Endothelial cell of umbilical vein (primary cell): ENCODE measurements around the gene HSD17B2. TPM values are rescaled to one million over a fixed set of nuclear protein-coding genes. Genes with fewer than 3 reads are reported as not detected.

ENCODE experiments used
- BruUV-seq: library from RNA; stranded (reverse); fragments of 400-500 nt; replicated peaks from 2 replicates; lab custom pipeline; 2021; lab: Mats Ljungman, UMichigan
- CTCF ChIA-PET: fragments of 300-600, 350-600 bp; sonication (Branson Sonifier 250); formaldehyde crosslinking; loops from one replicate; lab custom pipeline; 2021; ENCODE audit warnings: antibody characterized with exemption, inconsistent platforms; lab: Charles Lee
- POLR2A ChIA-PET: fragments of 300-600, 350-600 bp; sonication (Branson Sonifier 250); formaldehyde crosslinking; loops from one replicate; lab custom pipeline; 2021; ENCODE audit warnings: antibody characterized with exemption, inconsistent platforms; lab: Charles Lee
- DNase-seq: peaks from one replicate; pipeline ENCODE4 v3.0.0-alpha.2; 2011; ENCODE audit warnings: low read depth, low spot score
- FAIRE-seq: peaks from 2 replicates; lab custom pipeline; 2011; peaks lifted over from hg19 to GRCh38; lab: Jason Lieb, UNC
- H2AFZ ChIP-seq: 2 replicates; pipeline ENCODE4 v1.6.0; 2012; ENCODE audit warnings: low read depth, low read length, control low read depth, inconsistent platforms
- H3K27ac ChIP-seq: 2 replicates; pipeline ENCODE4 v1.5.1; 2011; ENCODE audit warnings: low read depth, mild to moderate bottlenecking, control low read depth, low read length, moderate library complexity; ENCODE audit not compliant: insufficient read depth
- H3K27me3 ChIP-seq, 2 experiments: 2 replicates each; pipeline versions ENCODE4 v1.6.0 to v1.6.1; 2011; ENCODE audit warnings: low read length in 2 of 2, mixed read lengths in 1 of 2; ENCODE audit not compliant: control insufficient read depth in 2 of 2, insufficient read depth in 2 of 2
- H3K36me3 ChIP-seq, 2 experiments: 2 replicates in 1 of 2; 3 replicates in 1 of 2; pipeline ENCODE4 v1.5.1; 2011; ENCODE audit warnings: low read length in 2 of 2, mild to moderate bottlenecking in 1 of 2, moderate library complexity in 1 of 2; ENCODE audit not compliant: control insufficient read depth in 2 of 2, insufficient read depth in 2 of 2; ENCODE audit errors: extremely low read depth in 1 of 2
- H3K4me1 ChIP-seq: 3 replicates; pipeline ENCODE4 v1.5.1; 2011; ENCODE audit warnings: mild to moderate bottlenecking, low read length; ENCODE audit not compliant: control insufficient read depth, insufficient read depth; ENCODE audit errors: extremely low read depth
- H3K4me2 ChIP-seq: 2 replicates; pipeline ENCODE4 v1.6.1; 2011; ENCODE audit warnings: low read length, control low read depth, mixed read lengths; ENCODE audit not compliant: insufficient read depth
- H3K4me3 ChIP-seq, 3 experiments: fragments of 200-600 bp in 1 of 3; sonication (generic), shearing (Covaris generic) in 1 of 3; replicated peaks in 1 of 3; 2 replicates each; pipeline ENCODE4 v1.5.1; 2011 to 2016; ENCODE audit warnings: control low read depth in 3 of 3, low read length in 3 of 3, mild to moderate bottlenecking in 2 of 3, inconsistent platforms in 1 of 3, low read depth in 1 of 3, moderate library complexity in 1 of 3; ENCODE audit not compliant: insufficient read depth in 1 of 3
- H3K79me2 ChIP-seq: 2 replicates; pipeline ENCODE4 v1.6.0; 2012; ENCODE audit warnings: low read length, inconsistent platforms; ENCODE audit not compliant: control insufficient read depth, insufficient read depth
- H3K9ac ChIP-seq: replicated peaks from 2 replicates; pipeline ENCODE3; 2011; ENCODE audit warnings: low read length, control low read depth; ENCODE audit not compliant: insufficient read depth; ENCODE audit errors: extremely low read depth
- H3K9me1 ChIP-seq: replicated peaks from 3 replicates; pipeline ENCODE4 v1.6.0; 2011; ENCODE audit warnings: mild to moderate bottlenecking, low read length; ENCODE audit not compliant: control insufficient read depth, insufficient read depth; ENCODE audit errors: extremely low read depth
- H3K9me3 ChIP-seq: replicated peaks from 2 replicates; pipeline ENCODE4 v1.5.1; 2012; ENCODE audit warnings: low read length, inconsistent platforms; ENCODE audit not compliant: control insufficient read depth, insufficient read depth
- H4K20me1 ChIP-seq: replicated peaks from 2 replicates; pipeline ENCODE3; 2011; ENCODE audit warnings: mild to moderate bottlenecking, low read length; ENCODE audit not compliant: control insufficient read depth, insufficient read depth; ENCODE audit errors: extremely low read depth
- CTCF ChIP-seq, 2 donors: IDR thresholded peaks; 1 replicate in 1 of 2; 2 replicates in 1 of 2; pipeline ENCODE4 v1.5.1; 2011; ENCODE audit warnings: low read length in 2 of 2, mild to moderate bottlenecking in 2 of 2, moderate library complexity in 2 of 2, control low read depth in 1 of 2, inconsistent platforms in 1 of 2, low read depth in 1 of 2; ENCODE audit not compliant: insufficient read depth in 1 of 2; ENCODE audit errors: extremely low read depth in 1 of 2
- EZH2 ChIP-seq: IDR thresholded peaks from 2 replicates; pipeline ENCODE4 v1.6.1; 2012; ENCODE audit warnings: borderline replicate concordance, low read depth, mild to moderate bottlenecking, moderate library complexity, low read length, inconsistent platforms; ENCODE audit not compliant: severe bottlenecking
- FOS ChIP-seq: IDR thresholded peaks from 2 replicates; pipeline ENCODE4 v1.6.1; 2011; ENCODE audit warnings: mild to moderate bottlenecking, low read length, moderate library complexity, borderline replicate concordance; ENCODE audit not compliant: insufficient read depth
- JUN ChIP-seq: IDR thresholded peaks from 2 replicates; pipeline ENCODE4 v1.6.1; 2011; ENCODE audit warnings: borderline replicate concordance, low read depth; ENCODE audit not compliant: insufficient read length, insufficient read depth
- MAX ChIP-seq: IDR thresholded peaks from 2 replicates; pipeline ENCODE4 v1.6.1; 2011; ENCODE audit not compliant: insufficient read depth, insufficient read length
- POLR2A ChIP-seq: IDR thresholded peaks from 2 replicates; pipeline ENCODE4 v1.6.1; 2012; ENCODE audit warnings: low read depth, mild to moderate bottlenecking, control low read depth, low read length
- POLR2AphosphoS5 ChIP-seq: IDR thresholded peaks from 2 replicates; pipeline ENCODE4 v1.6.1; 2012; ENCODE audit warnings: low read depth, mild to moderate bottlenecking, control low read depth, low read length, moderate library complexity; ENCODE audit not compliant: insufficient read depth
- dilution Hi-C: fragments of 300-500 bp; cut with MboI; formaldehyde crosslinking; loops from one replicate; pipeline ENCODE4 v1.15.0; 2019; ENCODE audit warnings: low sequenced_read_pairs; ENCODE audit not compliant: extremely low pct_ligation_motif_present
- intact Hi-C: fragments of 100-400 bp; cut with micrococcal nuclease; formaldehyde crosslinking; loops from one replicate; pipeline ENCODE4 v1.10.0; 2022
- polyA plus RNA-seq, 4 experiments: library from polyadenylated mRNA; depleted of rRNA in 3 of 4; stranded (reverse) in 3 of 4; unstranded in 1 of 4; fragments of >200 nt; gene quantifications; 2 replicates each; pipeline versions ENCODE4 v1.2.1 to v1.2.3, GENCODE V29; 2011 to 2012; ENCODE audit warnings: missing spikeins in 1 of 4
- total RNA-seq: library from RNA; stranded (reverse); gene quantifications from 2 replicates; pipeline ENCODE4 v1.2.3, GENCODE V29; 2021

The HSD17B2 gene
- total and polyA plus RNA-seq, 2 donors (not counting 3 experiments of a cell fraction or from before 2014, with no cell fraction given): 1.2 to 4.5 TPM

- no peak overlapping the region for H3K9ac ChIP-seq
- H3K4me2 ChIP-seq: no peak overlapping the region
- H3K27me3 ChIP-seq: peaks cover 4 to 10% of the 10 kb centered on the region in 2 experiments
- POLR2A ChIA-PET: no interaction called here
- intact Hi-C loops (no loop called here), dilution Hi-C loops (no loop called here)
- no peaks in the 10 kb centered on the region for H3K79me2 ChIP-seq
- H3K36me3 ChIP-seq: no peaks in the 10 kb centered on the region
- FAIRE-seq (no peak), DNase-seq (no peak)
- TF ChIP-seq FOS (no peak), EZH2 (no peak), MAX (no peak), JUN (no peak), CTCF (IDR thresholded peaks at IDR 0.05; ENCODE audit: extremely low read depth in 1 of 2, insufficient read depth in 1 of 2, low read depth in 1 of 2, low read length in 2 of 2) (no peak), POLR2AphosphoS5 (no peak), POLR2A (no peak)
- CTCF ChIA-PET: interaction anchor here (1.3 kb wide), 1 partner anchor 19 kb away, joined by 6 read pairs; no protein-coding TSS in a partner anchor
- no peaks in the 10 kb centered on the region for H3K9me1 ChIP-seq
- BruUV-seq: no TSS peak
- H4K20me1 ChIP-seq: no peaks in the 10 kb centered on the region
- peaks cover 2% of the 10 kb centered on the region for H3K4me1 ChIP-seq
- H3K27ac ChIP-seq: no peak overlapping the region
- H2AFZ ChIP-seq: no peak overlapping the region
- no peak overlapping the region for H3K4me3 ChIP-seq
- no peaks in the 10 kb centered on the region for H3K9me3 ChIP-seq
These were observed 7.1 kb downstream of the HSD17B2 start for GRCh38 chr16:82042144-82042543.
